B cell (primary cell): ENCODE measurements around the gene LRCH3. TPM values are rescaled to one million over a fixed set of nuclear protein-coding genes. Genes with fewer than 3 reads are reported as not detected.

ENCODE experiments used
- ATAC-seq: fragments of 200-7000 bp; cut with Tn5 transposase; one replicate; pipeline ENCODE4 v1.10.0; 2021; ENCODE audit warnings: low read depth, mild to moderate bottlenecking, moderate number of reproducible peaks, moderate library complexity
- CTCF ChIA-PET: fragments of 350-600 bp; sonication (Branson Sonifier 250); formaldehyde crosslinking; loops from one replicate; lab custom pipeline; 2021; ENCODE audit warnings: antibody characterized with exemption, inconsistent platforms; lab: Charles Lee
- POLR2A ChIA-PET: fragments of 350-600 bp; sonication (Branson Sonifier 250); formaldehyde crosslinking; loops from one replicate; lab custom pipeline; 2021; ENCODE audit warnings: antibody characterized with exemption; lab: Charles Lee
- DNase-seq: peaks from one replicate; pipeline ENCODE4 v3.0.0; 2013
- H2AFZ ChIP-seq: 2 replicates; pipeline ENCODE4 v1.6.1; 2012; ENCODE audit warnings: mild to moderate bottlenecking, low read depth, low read length; ENCODE audit not compliant: insufficient read depth, poor library complexity, severe bottlenecking
- H3K27ac ChIP-seq, 2 donors: 1 replicate in 1 of 2; 2 replicates in 1 of 2; pipeline ENCODE4 v1.5.1; 2012 to 2013; ENCODE audit warnings: low read length in 2 of 2, mild to moderate bottlenecking in 2 of 2, moderate library complexity in 1 of 2
- H3K27me3 ChIP-seq, 4 experiments: fragments of 200-600 bp in 1 of 4; sonication (generic) in 1 of 4; replicated peaks in 1 of 4; 1 replicate in 2 of 4; 2 replicates in 2 of 4; pipeline versions ENCODE4 v1.6.1 to v1.7.0; 2013 to 2016; ENCODE audit warnings: low read length in 3 of 4, mild to moderate bottlenecking in 2 of 4, mixed read lengths in 1 of 4, moderate library complexity in 1 of 4; ENCODE audit not compliant: insufficient read depth in 4 of 4, control insufficient read depth in 3 of 4; ENCODE audit errors: control extremely low read depth in 1 of 4
- H3K36me3 ChIP-seq, 2 experiments: replicated peaks in 1 of 2; 1 replicate in 1 of 2; 2 replicates in 1 of 2; pipeline versions ENCODE4 v1.6.1 to v1.7.1; 2013; ENCODE audit warnings: low read length in 1 of 2; ENCODE audit not compliant: insufficient read depth in 2 of 2, control insufficient read depth in 1 of 2; ENCODE audit errors: control extremely low read depth in 1 of 2, extremely low read depth in 1 of 2
- H3K4me1 ChIP-seq, 2 donors: fragments of 200-600 bp in 1 of 2; sonication (generic) in 1 of 2; 1 replicate in 1 of 2; 2 replicates in 1 of 2; pipeline versions ENCODE4 v1.5.1 to v1.6.1; 2013 to 2017; ENCODE audit warnings: low read length in 2 of 2; ENCODE audit not compliant: control insufficient read depth in 2 of 2, insufficient read depth in 2 of 2
- H3K4me2 ChIP-seq: replicated peaks from 2 replicates; pipeline ENCODE3; 2012; ENCODE audit warnings: mild to moderate bottlenecking, low read depth, low read length; ENCODE audit not compliant: poor library complexity, severe bottlenecking
- H3K4me3 ChIP-seq, 5 experiments: fragments of 200-600 bp in 1 of 5; sonication (generic) in 1 of 5; 1 replicate in 3 of 5; 2 replicates in 2 of 5; pipeline versions ENCODE4 v1.5.1 to v1.7.0; 2011 to 2016; ENCODE audit warnings: low read length in 4 of 5, mild to moderate bottlenecking in 4 of 5, low read depth in 2 of 5, control low read depth in 1 of 5, moderate library complexity in 1 of 5; ENCODE audit not compliant: insufficient read depth in 1 of 5; ENCODE audit errors: control extremely low read depth in 1 of 5, extremely low read depth in 1 of 5
- H3K79me2 ChIP-seq: fragments of 200-600 bp; sonication (generic); one replicate; pipeline ENCODE4 v1.6.0; 2016; ENCODE audit warnings: low read length; ENCODE audit not compliant: control insufficient read depth, insufficient read depth
- H3K9ac ChIP-seq: fragments of 200-600 bp; sonication (generic); 2 replicates; pipeline ENCODE4 v1.6.1; 2017; ENCODE audit warnings: mild to moderate bottlenecking, low read length, moderate library complexity
- H3K9me3 ChIP-seq, 3 donors: one replicate each; pipeline versions ENCODE4 v1.6.1 to v1.7.1; 2013; ENCODE audit warnings: low read length in 2 of 3; ENCODE audit not compliant: control insufficient read depth in 2 of 3, insufficient read depth in 1 of 3; ENCODE audit errors: control extremely low read depth in 1 of 3
- H4K20me1 ChIP-seq: 2 replicates; pipeline ENCODE4 v1.6.0; 2012; ENCODE audit warnings: mild to moderate bottlenecking, low read length; ENCODE audit not compliant: insufficient read depth, control insufficient read depth, poor library complexity, severe bottlenecking
- H3K27ac Mint-ChIP-seq: one replicate; pipeline ENCODE4 v1.8.0; 2021; ENCODE audit warnings: mixed read lengths
- H3K27me3 Mint-ChIP-seq: one replicate; pipeline ENCODE4 v1.8.0; 2021; ENCODE audit warnings: mixed read lengths
- H3K4me1 Mint-ChIP-seq: one replicate; pipeline ENCODE4 v1.8.0; 2021; ENCODE audit warnings: mixed read lengths
- H3K4me3 Mint-ChIP-seq: one replicate; pipeline ENCODE4 v1.8.0; 2021; ENCODE audit warnings: mixed read lengths
- H3K9me3 Mint-ChIP-seq: one replicate; pipeline ENCODE4 v1.8.0; 2022; ENCODE audit warnings: mixed read lengths; ENCODE audit not compliant: insufficient read depth
- CTCF ChIP-seq: fragments of 200-600 bp; IDR thresholded peaks from one replicate; pipeline ENCODE4 v1.8.0; 2022; ENCODE audit warnings: antibody characterized with exemption, mild to moderate bottlenecking
- EZH2 ChIP-seq: IDR thresholded peaks from 2 replicates; pipeline ENCODE4 v1.6.1; 2012; ENCODE audit warnings: borderline replicate concordance, low read depth, mild to moderate bottlenecking, moderate library complexity, low read length; ENCODE audit not compliant: insufficient read depth, poor library complexity, severe bottlenecking
- WGBS: methylation state at CpG from one replicate; pipeline ENCODE4 v1.1.5; 2013; ENCODE audit warnings: missing lambda C conversion rate; ENCODE audit not compliant: insufficient coverage; 5-methylcytosine and 5-hydroxymethylcytosine counted together
- intact Hi-C: fragments of 100-400 bp; cut with micrococcal nuclease; formaldehyde crosslinking; loops from one replicate; pipeline ENCODE4 v1.10.0; 2022
- polyA plus RNA-seq: library from polyadenylated mRNA; depleted of rRNA; stranded (reverse); fragments of >200 nt; gene quantifications from 2 replicates; pipeline ENCODE4 v1.2.3, GENCODE V29; 2012
- small RNA-seq: library from RNA; depleted of rRNA; stranded (forward); fragments of <200 nt; gene quantifications from one replicate; pipeline ENCODE3, GENCODE V24; 2012; ENCODE audit warnings: low replicate concordance, low read depth; ENCODE audit not compliant: insufficient read length
- total RNA-seq, 2 donors: library from RNA; stranded (reverse); fragments of 120-200 nt in 1 of 2; gene quantifications; 1 replicate in 1 of 2; 2 replicates in 1 of 2; pipeline versions ENCODE4 v1.2.3 to v1.2.4, GENCODE V29; 2013 to 2022

LRCH3 gene
- total and polyA plus RNA-seq, 2 donors (not counting 1 experiment from before 2014, with no cell fraction given) = 30.1 to 136 TPM

GRCh38 chr3:197936819-197937384, 145.8 kb downstream of the LRCH3 start:
- no peaks in the 10 kb centered on the region for H3K9me3 Mint-ChIP-seq
- no peaks in the 10 kb centered on the region for H3K36me3 ChIP-seq
- no peaks in the 10 kb centered on the region for H3K27me3 ChIP-seq
- intact Hi-C loops = no loop called here
- CTCF ChIA-PET = interaction anchor here (0.9 to 1.0 kb wide), 2 partner anchors 30 to 31 kb away, joined by 5 to 7 read pairs; no protein-coding TSS in a partner anchor
- no peak for DNase-seq
- H3K27ac ChIP-seq = no peak overlapping the region
- H3K4me3 ChIP-seq = no peak overlapping the region
- H3K9ac ChIP-seq = no peak overlapping the region
- H3K27ac Mint-ChIP-seq = no peak overlapping the region
- no peak for ATAC-seq
- H2AFZ ChIP-seq = no peak overlapping the region
- H3K4me3 Mint-ChIP-seq = no peak overlapping the region
- no peaks in the 10 kb centered on the region for H4K20me1 ChIP-seq
- no peaks in the 10 kb centered on the region for H3K27me3 Mint-ChIP-seq
- 96% methylated on average over 13 of the region's 15 CpGs for WGBS
- no peaks in the 10 kb centered on the region for H3K4me1 Mint-ChIP-seq
- no peaks in the 10 kb centered on the region for H3K79me2 ChIP-seq
- POLR2A ChIA-PET = no interaction called here
- no peaks in the 10 kb centered on the region for H3K9me3 ChIP-seq
- no peak for TF ChIP-seq CTCF
- no peak for TF ChIP-seq EZH2
- H3K4me1 ChIP-seq = no peaks in the 10 kb centered on the region
- no peak overlapping the region for H3K4me2 ChIP-seq

Small RNAs within 50 kb of the gene (small RNA-seq; reads per million reads assigned to genes)
- gene RNU6-858P = not detected

Other genes with a start within 250 kb of the LRCH3 start
- 48.1 and 59.3 TPM in 2 replicates for gene BDH1, start 235.3 kb upstream of the LRCH3 start, total RNA-seq
- gene BDH1, start 235.3 kb upstream of the LRCH3 start, polyA plus RNA-seq = 21.1 and 34.6 TPM in 2 replicates
- 423 and 427 TPM in 2 replicates for gene RUBCN, start 54.4 kb upstream of the LRCH3 start, total RNA-seq
- gene RUBCN, start 54.4 kb upstream of the LRCH3 start, polyA plus RNA-seq = 57.3 and 63.5 TPM in 2 replicates
- gene FYTTD1, start 41.4 kb upstream of the LRCH3 start, total RNA-seq = 110 and 121 TPM in 2 replicates
- gene FYTTD1, start 41.4 kb upstream of the LRCH3 start, polyA plus RNA-seq = 6.2 and 11.8 TPM in 2 replicates
- gene RPL35A, start 158.9 kb downstream of the LRCH3 start, total RNA-seq = 1,136 and 1,228 TPM in 2 replicates
- 1,242 and 1,499 TPM in 2 replicates for gene RPL35A, start 158.9 kb downstream of the LRCH3 start, polyA plus RNA-seq
- gene LMLN, start 169.0 kb downstream of the LRCH3 start, total RNA-seq = 5.5 and 6.7 TPM in 2 replicates
- 1.4 and 1.7 TPM in 2 replicates for gene LMLN, start 169.0 kb downstream of the LRCH3 start, polyA plus RNA-seq